ENCODE data around the gene BCCIP. TPM values are rescaled to one million over a fixed set of nuclear protein-coding genes. Genes with fewer than 3 reads are reported as not detected.

The BCCIP gene
- total and polyA plus RNA-seq, 2 of the 8 experiments (the other 6 are each of a cell fraction or from before 2014, with no cell fraction given): 33.9 to 120 TPM

DNA sequence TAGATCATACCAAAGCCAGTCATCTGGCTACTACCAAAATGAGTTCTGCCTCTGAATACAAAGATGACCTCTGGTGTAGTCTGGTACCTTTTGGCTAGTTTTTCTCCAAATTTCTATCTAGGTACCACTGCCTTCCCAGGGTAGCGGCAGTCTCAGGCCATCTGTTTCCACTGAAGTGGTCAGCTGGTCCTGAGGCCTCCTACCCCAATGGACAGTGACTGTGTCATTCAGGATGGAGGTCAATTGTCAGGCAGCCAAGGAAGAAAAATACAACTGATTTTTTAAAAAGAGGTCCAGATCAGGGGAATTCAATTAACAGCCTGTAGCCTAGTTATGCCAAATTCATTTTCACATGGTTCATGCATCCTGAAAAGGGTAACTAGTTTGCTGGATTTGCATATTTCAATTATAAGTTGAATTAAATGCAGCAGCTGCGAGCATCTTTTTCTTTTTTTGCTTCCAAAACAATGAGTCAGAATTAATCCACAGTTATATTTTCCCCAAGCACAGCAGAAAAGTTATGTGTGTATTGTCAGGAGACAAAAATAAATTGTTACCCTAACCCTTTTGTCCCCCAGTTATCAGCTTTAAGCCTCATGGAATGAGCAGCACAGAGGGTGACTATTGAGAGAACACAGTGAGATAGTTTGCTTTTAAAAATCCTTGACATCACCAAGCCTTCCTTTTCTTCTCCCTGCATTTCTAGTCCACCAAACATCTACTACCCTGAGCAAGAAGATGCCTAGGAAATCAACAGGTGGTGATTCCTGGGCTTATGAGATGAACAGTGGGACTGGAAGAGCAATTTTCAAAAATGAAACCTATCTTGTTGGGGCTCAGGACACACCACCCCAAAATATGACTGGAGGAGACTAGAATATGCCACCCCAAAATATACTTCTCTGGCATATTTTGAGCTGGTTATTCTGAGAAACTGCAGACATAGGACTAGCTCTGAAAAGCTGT lies 27.7 kb downstream of the BCCIP start (continued):
- TF ChIP-seq, protein P1, sequence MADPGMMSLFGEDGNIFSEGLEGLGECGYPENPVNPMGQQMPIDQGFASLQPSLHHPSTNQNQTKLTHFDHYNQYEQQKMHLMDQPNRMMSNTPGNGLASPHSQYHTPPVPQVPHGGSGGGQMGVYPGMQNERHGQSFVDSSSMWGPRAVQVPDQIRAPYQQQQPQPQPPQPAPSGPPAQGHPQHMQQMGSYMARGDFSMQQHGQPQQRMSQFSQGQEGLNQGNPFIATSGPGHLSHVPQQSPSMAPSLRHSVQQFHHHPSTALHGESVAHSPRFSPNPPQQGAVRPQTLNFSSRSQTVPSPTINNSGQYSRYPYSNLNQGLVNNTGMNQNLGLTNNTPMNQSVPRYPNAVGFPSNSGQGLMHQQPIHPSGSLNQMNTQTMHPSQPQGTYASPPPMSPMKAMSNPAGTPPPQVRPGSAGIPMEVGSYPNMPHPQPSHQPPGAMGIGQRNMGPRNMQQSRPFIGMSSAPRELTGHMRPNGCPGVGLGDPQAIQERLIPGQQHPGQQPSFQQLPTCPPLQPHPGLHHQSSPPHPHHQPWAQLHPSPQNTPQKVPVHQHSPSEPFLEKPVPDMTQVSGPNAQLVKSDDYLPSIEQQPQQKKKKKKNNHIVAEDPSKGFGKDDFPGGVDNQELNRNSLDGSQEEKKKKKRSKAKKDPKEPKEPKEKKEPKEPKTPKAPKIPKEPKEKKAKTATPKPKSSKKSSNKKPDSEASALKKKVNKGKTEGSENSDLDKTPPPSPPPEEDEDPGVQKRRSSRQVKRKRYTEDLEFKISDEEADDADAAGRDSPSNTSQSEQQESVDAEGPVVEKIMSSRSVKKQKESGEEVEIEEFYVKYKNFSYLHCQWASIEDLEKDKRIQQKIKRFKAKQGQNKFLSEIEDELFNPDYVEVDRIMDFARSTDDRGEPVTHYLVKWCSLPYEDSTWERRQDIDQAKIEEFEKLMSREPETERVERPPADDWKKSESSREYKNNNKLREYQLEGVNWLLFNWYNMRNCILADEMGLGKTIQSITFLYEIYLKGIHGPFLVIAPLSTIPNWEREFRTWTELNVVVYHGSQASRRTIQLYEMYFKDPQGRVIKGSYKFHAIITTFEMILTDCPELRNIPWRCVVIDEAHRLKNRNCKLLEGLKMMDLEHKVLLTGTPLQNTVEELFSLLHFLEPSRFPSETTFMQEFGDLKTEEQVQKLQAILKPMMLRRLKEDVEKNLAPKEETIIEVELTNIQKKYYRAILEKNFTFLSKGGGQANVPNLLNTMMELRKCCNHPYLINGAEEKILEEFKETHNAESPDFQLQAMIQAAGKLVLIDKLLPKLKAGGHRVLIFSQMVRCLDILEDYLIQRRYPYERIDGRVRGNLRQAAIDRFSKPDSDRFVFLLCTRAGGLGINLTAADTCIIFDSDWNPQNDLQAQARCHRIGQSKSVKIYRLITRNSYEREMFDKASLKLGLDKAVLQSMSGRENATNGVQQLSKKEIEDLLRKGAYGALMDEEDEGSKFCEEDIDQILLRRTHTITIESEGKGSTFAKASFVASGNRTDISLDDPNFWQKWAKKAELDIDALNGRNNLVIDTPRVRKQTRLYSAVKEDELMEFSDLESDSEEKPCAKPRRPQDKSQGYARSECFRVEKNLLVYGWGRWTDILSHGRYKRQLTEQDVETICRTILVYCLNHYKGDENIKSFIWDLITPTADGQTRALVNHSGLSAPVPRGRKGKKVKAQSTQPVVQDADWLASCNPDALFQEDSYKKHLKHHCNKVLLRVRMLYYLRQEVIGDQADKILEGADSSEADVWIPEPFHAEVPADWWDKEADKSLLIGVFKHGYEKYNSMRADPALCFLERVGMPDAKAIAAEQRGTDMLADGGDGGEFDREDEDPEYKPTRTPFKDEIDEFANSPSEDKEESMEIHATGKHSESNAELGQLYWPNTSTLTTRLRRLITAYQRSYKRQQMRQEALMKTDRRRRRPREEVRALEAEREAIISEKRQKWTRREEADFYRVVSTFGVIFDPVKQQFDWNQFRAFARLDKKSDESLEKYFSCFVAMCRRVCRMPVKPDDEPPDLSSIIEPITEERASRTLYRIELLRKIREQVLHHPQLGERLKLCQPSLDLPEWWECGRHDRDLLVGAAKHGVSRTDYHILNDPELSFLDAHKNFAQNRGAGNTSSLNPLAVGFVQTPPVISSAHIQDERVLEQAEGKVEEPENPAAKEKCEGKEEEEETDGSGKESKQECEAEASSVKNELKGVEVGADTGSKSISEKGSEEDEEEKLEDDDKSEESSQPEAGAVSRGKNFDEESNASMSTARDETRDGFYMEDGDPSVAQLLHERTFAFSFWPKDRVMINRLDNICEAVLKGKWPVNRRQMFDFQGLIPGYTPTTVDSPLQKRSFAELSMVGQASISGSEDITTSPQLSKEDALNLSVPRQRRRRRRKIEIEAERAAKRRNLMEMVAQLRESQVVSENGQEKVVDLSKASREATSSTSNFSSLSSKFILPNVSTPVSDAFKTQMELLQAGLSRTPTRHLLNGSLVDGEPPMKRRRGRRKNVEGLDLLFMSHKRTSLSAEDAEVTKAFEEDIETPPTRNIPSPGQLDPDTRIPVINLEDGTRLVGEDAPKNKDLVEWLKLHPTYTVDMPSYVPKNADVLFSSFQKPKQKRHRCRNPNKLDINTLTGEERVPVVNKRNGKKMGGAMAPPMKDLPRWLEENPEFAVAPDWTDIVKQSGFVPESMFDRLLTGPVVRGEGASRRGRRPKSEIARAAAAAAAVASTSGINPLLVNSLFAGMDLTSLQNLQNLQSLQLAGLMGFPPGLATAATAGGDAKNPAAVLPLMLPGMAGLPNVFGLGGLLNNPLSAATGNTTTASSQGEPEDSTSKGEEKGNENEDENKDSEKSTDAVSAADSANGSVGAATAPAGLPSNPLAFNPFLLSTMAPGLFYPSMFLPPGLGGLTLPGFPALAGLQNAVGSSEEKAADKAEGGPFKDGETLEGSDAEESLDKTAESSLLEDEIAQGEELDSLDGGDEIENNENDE (IDR thresholded peaks at IDR 0.05; ENCODE audit: insufficient replicate concordance, low read length): no peak
- no peak for TF ChIP-seq EGR1 (IDR thresholded peaks at IDR 0.05; ENCODE audit: borderline replicate concordance, low read depth, low read length)
- TF ChIP-seq HDAC6 (IDR thresholded peaks at IDR 0.05; ENCODE audit: low read depth, low read length): no peak

Measured in H1 (cell line).